Muscle of leg (tissue), 11 donors: Measurements from ENCODE around the gene ZNF394. TPM values are rescaled to one million over a fixed set of nuclear protein-coding genes. Genes with fewer than 3 reads are reported as not detected.
"Not testable (repeated sequence)": the region's sequence is repeated elsewhere in the genome, so short reads cannot be mapped to it uniquely, and the experiment has no call there.

Source experiments
- DNase-seq: peaks from one replicate; pipeline ENCODE4 v3.0.0; 2013
- H3K27ac ChIP-seq: one replicate; pipeline ENCODE4 v1.5.1; 2013; ENCODE audit warnings: mild to moderate bottlenecking, low read length, control low read depth
- H3K27me3 ChIP-seq: one replicate; pipeline ENCODE4 v1.6.1; 2013; ENCODE audit warnings: low read length; ENCODE audit not compliant: control insufficient read depth, insufficient read depth
- H3K36me3 ChIP-seq: one replicate; pipeline ENCODE4 v1.6.1; 2013; ENCODE audit warnings: low read length; ENCODE audit not compliant: control insufficient read depth, insufficient read depth
- H3K4me1 ChIP-seq: one replicate; pipeline ENCODE4 v1.6.1; 2013; ENCODE audit warnings: low read length; ENCODE audit not compliant: control insufficient read depth, insufficient read depth
- H3K4me3 ChIP-seq: one replicate; pipeline ENCODE4 v1.5.1; 2013; ENCODE audit warnings: low read length, control low read depth
- H3K9me3 ChIP-seq: replicated peaks from 2 replicates; pipeline ENCODE4 v1.6.1; 2013; ENCODE audit warnings: low read depth, low read length; ENCODE audit not compliant: control insufficient read depth
- WGBS: methylation state at CpG from one replicate; pipeline ENCODE4 v1.1.5; 2013; ENCODE audit warnings: missing lambda C conversion rate; ENCODE audit not compliant: insufficient coverage; 5-methylcytosine and 5-hydroxymethylcytosine counted together
- polyA plus RNA-seq, 8 donors: library from polyadenylated mRNA; unstranded; fragments of 120-200 nt; gene quantifications; one replicate each; pipeline versions ENCODE4 v1.2.1 to v1.2.3, GENCODE V29; 2013; ENCODE audit warnings: inconsistent platforms in 1 of 8, low replicate concordance in 1 of 8; ENCODE audit not compliant: insufficient read length in 8 of 8, insufficient read depth in 1 of 8
- total RNA-seq: library from RNA; stranded (reverse); fragments of 120-200 nt; gene quantifications from one replicate; pipeline ENCODE4 v1.2.4, GENCODE V29; 2013

The ZNF394 gene
- total and polyA plus RNA-seq, 9 donors: 7.9 to 19.9 (median 10.0) TPM

- Histone ChIP-seq H3K4me3 (no peak overlapping the region), H3K36me3 (peaks cover 60% of the 10 kb centered on the region), H3K27ac (no peak overlapping the region), H3K9me3 (peaks cover 59% of the 10 kb centered on the region), H3K27me3 (no peaks in the 10 kb centered on the region), H3K4me1 (no peaks in the 10 kb centered on the region)
- 98% methylated on average over 11 of the region's 12 CpGs for WGBS
- DNase-seq: no peak
Observed at GRCh38 chr7:99531354-99531765, 31.3 kb upstream of the ZNF394 start.

DNA sequence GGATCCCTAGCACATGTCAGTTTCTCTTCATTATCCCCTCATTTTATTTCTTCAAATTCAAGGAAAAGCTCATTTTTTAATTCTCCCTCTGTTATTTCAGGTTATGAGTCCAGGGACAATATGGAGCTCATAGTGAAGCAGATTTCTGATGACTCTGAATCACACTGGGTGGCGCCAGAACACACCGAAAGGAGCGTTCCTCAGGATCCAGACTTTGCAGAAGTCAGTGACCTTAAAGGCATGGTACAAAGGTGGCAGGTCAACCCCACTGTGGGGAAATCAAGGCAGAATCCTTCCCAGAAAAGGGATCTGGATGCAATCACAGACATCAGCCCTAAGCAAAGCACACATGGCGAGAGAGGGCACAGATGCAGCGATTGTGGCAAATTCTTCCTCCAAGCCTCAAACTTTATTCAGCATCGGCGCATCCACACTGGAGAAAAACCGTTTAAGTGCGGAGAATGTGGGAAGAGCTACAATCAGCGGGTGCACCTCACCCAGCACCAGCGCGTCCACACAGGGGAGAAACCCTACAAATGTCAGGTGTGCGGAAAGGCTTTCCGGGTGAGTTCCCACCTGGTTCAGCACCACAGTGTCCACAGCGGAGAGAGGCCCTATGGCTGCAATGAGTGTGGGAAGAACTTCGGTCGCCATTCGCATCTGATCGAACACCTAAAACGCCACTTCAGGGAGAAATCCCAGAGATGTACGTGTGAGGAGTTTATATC lies 25.8 kb upstream of the ZNF394 start:
- Histone ChIP-seq H3K36me3 (peaks cover 52% of the 10 kb centered on the region), H3K27ac (no peak overlapping the region), H3K9me3 (peaks cover 21% of the 10 kb centered on the region), H3K4me3 (no peak overlapping the region), H3K4me1 (no peaks in the 10 kb centered on the region), H3K27me3 (no peaks in the 10 kb centered on the region)
- WGBS: 96% methylated on average over 19 of the region's 21 CpGs
- DNase-seq: no peak

GRCh38 chr7:99521399-99521798 lies 21.3 kb upstream of the ZNF394 start:
- Histone ChIP-seq H3K4me3 (no peak overlapping the region), H3K36me3 (peaks cover 44% of the 10 kb centered on the region), H3K27ac (no peak overlapping the region), H3K27me3 (no peaks in the 10 kb centered on the region), H3K9me3 (no peaks in the 10 kb centered on the region), H3K4me1 (no peaks in the 10 kb centered on the region)
- DNase-seq: no peak
- WGBS: no CpG with 5 or more reads among the region's 3 CpGs

DNA sequence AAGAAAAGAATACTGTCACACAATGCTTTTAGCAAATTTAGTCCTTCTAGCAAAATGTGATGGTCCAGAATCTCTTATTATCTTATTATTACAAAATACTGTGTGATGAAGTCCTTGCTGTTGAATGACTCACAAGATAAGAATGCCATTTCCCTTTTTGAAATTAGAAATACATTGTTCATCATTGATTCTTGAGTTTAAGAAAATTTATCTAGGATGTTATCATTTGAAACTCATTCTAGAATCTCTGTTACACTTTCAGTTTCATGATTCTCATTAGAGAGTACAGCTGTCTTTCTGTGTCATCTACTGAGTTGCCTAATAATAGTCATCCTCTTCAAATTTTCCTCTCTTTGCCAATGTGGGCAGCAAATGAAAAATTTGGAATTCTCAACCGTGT lies 14.0 kb upstream of the ZNF394 start:
- Histone ChIP-seq H3K4me3 (no peak overlapping the region), H3K27ac (no peak overlapping the region), H3K27me3 (no peaks in the 10 kb centered on the region), H3K4me1 (no peaks in the 10 kb centered on the region), H3K36me3 (peaks cover 30% of the 10 kb centered on the region), H3K9me3 (no peaks in the 10 kb centered on the region)
- WGBS: no CpG with 5 or more reads among the region's 1 CpG
- no peak for DNase-seq

DNA sequence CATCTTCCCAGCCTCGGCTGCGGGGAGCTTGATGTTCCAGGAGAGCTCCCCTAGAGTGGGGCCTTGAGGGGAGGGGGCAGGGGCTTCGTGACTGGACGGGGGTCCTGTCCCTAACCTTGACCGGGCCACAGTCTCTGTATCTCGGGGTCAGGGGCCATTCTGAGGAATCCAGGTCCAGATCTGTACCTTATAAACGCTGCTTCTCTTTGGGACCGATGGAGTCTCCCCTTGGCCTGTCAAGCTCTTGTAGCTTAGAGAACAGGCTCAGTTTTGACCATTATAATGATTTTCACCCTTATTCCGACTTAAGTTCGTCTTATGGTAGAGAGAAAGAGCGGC lies 5.2 kb upstream of the ZNF394 start:
- no peak for DNase-seq
- Histone ChIP-seq H3K4me1 (peaks cover 20% of the 10 kb centered on the region), H3K4me3 (peak overlapping the region; percentile 83), H3K27me3 (no peaks in the 10 kb centered on the region), H3K36me3 (no peaks in the 10 kb centered on the region), H3K9me3 (no peaks in the 10 kb centered on the region), H3K27ac (peak overlapping the region; percentile 99)
- WGBS: 0% methylated on average over 3 of the region's 11 CpGs

DNA sequence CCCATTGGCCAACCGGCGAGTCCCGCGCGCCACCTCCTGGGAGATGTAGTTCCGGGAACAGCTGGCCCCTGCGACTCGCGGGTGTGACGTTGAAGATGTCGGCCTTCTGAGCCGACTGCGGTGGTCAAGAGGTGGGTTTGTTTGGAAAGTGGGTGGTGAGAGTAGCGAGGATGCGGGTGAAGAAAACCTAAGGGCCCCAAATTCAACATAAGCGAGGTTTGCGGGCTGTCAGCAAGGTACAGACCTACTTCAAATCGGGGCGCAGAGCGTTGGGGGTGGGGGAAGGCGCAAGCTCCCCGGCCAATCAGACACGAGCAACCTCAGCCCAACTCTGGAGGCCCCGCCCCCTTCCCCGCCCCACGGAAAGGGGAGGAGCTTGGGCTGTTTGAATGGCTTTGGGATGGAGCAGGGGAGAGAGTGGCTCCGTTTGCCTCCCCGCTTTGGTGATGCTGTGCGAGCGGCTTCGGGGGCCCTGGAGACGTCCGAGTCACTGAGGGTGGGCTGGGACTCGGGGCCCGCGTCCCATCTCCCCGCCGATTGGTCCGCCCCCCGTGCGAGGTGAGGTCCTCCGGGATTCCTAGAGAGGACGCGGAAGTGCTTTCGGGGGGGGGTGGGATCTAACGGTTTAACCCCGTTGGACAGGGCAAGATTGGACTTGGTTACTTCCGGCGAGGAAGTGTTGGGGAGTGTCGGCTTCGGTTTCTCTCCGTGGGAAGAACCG lies 4.7 kb upstream of the ZNF394 start, which contains the start of gene ZKSCAN5:
TSS of gene ZKSCAN5 (plus strand) at position 60 of the 721 bp plus-strand sequence. CDS start 1,383 bp downstream, outside the sequence.
- Histone ChIP-seq H3K9me3 (no peaks in the 10 kb centered on the region), H3K4me1 (peaks cover 20% of the 10 kb centered on the region), H3K36me3 (no peaks in the 10 kb centered on the region), H3K27ac (peak within 1 kb of the TSS; percentile 99), H3K4me3 (peak within 1 kb of the TSS; percentile 83), H3K27me3 (no peaks in the 10 kb centered on the region)
- WGBS: under 1% methylated on average over 40 of the region's 53 CpGs
- peak; percentile 99 for DNase-seq

DNA sequence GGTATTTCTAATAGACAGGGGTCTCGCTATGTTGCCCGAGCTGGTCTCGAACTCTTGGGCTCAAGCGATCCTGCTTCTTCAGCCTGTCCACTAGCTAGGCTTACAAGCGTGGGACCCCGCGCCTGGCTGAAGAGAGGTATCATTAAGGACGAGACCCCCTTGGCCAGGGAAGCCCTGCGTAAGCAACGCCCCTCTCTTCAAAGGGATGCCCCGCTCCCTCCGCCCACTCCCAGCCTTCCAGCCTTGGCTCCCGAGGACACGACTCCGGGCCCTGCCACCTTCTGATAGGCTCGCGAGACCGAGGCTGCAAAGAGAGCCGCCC lies 4.2 kb upstream of the ZNF394 start:
- peaks cover 20% of the 10 kb centered on the region for H3K4me1 ChIP-seq
- H3K27ac ChIP-seq: peak overlapping the region; percentile 99
- no peaks in the 10 kb centered on the region for H3K9me3 ChIP-seq
- 5% methylated on average over 19 of the region's 19 CpGs for WGBS
- H3K27me3 ChIP-seq: no peaks in the 10 kb centered on the region
- DNase-seq: no peak
- H3K36me3 ChIP-seq: no peaks in the 10 kb centered on the region
- H3K4me3 ChIP-seq: peak overlapping the region; percentile 83

GRCh38 chr7:99501236-99501635 lies 1.2 kb upstream of the ZNF394 start:
- not testable (repeated sequence) for DNase-seq, H3K27me3 ChIP-seq, H3K4me3 ChIP-seq, H3K9me3 ChIP-seq, H3K27ac ChIP-seq
- 88% methylated on average over 4 of the region's 12 CpGs for WGBS
- Histone ChIP-seq H3K4me1 (peaks cover 25% of the 10 kb centered on the region), H3K36me3 (peaks cover 21% of the 10 kb centered on the region)

DNA sequence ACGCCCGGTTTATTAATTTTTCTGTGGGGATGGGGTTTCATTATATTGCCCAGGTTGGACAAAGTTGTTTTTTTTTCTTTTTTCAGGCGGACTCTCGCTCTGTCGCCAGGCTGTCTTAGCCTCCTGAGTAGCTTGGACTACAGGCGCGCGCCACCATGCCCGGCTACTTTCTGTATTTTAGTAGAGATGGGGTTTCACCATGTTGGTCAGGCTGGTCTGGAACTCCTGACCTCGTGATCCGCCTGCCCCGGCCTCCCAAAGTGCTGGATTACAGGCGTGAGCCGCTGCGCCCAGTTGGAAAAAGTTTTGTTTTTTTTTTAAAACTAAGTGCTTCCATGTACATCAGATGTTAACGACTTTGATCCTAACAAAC lies 542 bp upstream of the ZNF394 start:
- Histone ChIP-seq H3K27me3 (no peaks in the 10 kb centered on the region), H3K27ac (peak overlapping the region; percentile 97), H3K36me3 (peaks cover 26% of the 10 kb centered on the region), H3K4me3 (peak overlapping the region; percentile 97), H3K4me1 (peaks cover 20% of the 10 kb centered on the region), H3K9me3 (no peaks in the 10 kb centered on the region)
- DNase-seq: no peak
- WGBS: 55% methylated on average over 9 of the region's 16 CpGs

DNA sequence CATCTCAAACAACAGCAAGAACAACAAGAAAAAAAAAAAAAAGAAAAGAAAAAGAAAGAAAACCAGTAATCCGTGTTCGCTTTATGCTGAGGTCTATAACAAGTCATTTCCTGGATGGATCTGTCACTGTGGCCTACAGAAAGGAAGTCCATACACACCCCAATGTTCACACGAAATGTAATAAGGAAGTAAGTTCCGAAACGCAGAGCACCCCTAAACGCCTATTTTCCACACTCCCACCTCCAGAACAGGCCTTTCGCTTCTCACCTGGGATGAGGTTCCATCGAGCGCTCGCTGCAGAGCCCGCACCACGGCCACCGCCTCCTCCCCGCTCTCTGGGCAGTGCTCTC lies 735 bp downstream of the ZNF394 start:
- Histone ChIP-seq H3K4me1 (peaks cover 18% of the 10 kb centered on the region), H3K36me3 (peaks cover 33% of the 10 kb centered on the region), H3K9me3 (peaks cover 5% of the 10 kb centered on the region), H3K4me3 (peak overlapping the region; percentile 97), H3K27ac (peak overlapping the region; percentile 97), H3K27me3 (no peaks in the 10 kb centered on the region)
- 0% methylated on average over 8 of the region's 14 CpGs for WGBS
- peak; percentile 27 for DNase-seq
